ENCODE measurements around the gene NMT2.
"Not testable (repeated sequence)": the region's sequence is repeated elsewhere in the genome, so short reads cannot be mapped to it uniquely, and the experiment has no call there.

The NMT2 gene

DNA sequence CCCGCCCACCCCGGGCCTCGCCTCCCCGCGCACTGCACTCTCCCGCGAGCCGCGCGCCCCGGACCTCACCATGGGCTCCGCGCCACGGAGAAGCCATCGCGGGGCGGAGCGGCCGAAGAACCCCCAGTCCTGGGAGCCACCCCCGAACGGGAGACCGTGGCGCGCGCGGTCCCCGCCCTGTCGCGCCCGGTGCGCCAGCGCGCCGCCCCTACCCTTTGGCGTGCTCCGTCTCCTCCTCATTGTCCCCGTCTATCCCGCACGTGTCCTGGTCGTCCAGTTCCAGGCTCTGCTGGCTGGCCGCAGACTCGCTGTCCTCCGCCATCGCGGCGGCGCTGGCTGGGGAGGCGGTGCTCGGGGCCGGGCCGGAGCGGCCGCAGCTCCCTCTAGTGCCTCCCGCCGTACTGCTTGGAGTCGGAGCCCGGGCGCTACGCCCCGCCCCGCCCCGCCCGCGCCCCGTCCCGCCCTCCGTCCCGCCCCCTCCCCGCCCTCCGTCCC, at the start of gene NMT2:
TSS of gene NMT2 (minus strand) at position 403 of the 495 bp plus-strand sequence. CDS start at position 322, 81 bp downstream.
- Histone ChIP-seq H3K9me3 (replicated peaks in 1 of 11) (no peaks in the 10 kb centered on the region), H4K20me1 (peaks cover 0 to 24% (median 3%) of the 10 kb centered on the region in 11 experiments; a peak in 4 of 22 replicates), H3K4me1 (peaks cover 32 to 43% (median 39%) of the 10 kb centered on the region in 10 experiments), H3K4me3 (peak within 1 kb of the TSS; percentile 71 to 91 (median 80)), H3K9ac (peak within 1 kb of the TSS; percentile 79 to 88 (median 84)), H3K36me3 (no peaks in the 10 kb centered on the region), H3K27me3 (peaks cover 21 to 29% (median 27%) of the 10 kb centered on the region in 11 experiments), H3K27ac (peak within 1 kb of the TSS in 10 of 11 experiments; percentile 61 to 86 (median 70); a peak in 19 of 22 replicates), H3K4me2 (peak within 1 kb of the TSS; percentile 94 to 99 (median 97))
- no peak for TF ChIP-seq Cebpa-rat (IDR thresholded peaks at IDR 0.05)

DNA sequence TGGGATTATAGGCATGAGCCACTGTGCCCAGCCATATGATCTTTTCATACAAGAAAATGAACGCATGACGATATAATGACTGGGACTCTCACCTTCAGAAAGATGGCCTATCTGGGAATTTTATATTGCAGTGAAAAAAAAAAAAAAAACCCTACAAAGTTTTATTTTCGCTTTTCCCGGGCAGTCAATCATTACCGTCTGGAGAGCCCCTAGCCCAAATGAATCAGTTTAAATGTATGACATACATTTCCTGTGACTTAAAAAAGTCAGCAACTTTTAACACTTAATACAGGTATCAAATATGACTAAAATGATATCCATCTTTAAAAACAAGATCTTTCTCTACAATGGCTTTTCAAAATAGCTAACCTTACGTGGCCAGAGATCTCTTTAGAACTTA, 48.2 kb upstream of the NMT2 start:
- peaks cover 13 to 88% (median 66%) of the 10 kb centered on the region in 11 experiments; a peak in 19 of 22 replicates for H3K36me3 ChIP-seq
- H3K9me3 ChIP-seq (replicated peaks in 1 of 11), result no peaks in the 10 kb centered on the region
- H3K9ac ChIP-seq, result no peak overlapping the region
- H3K27me3 ChIP-seq, result no peaks in the 10 kb centered on the region
- H3K27ac ChIP-seq, result no peak overlapping the region
- no peak overlapping the region for H3K4me2 ChIP-seq
- no peak for TF ChIP-seq Cebpa-rat (IDR thresholded peaks at IDR 0.05)
- H3K4me3 ChIP-seq, result no peak overlapping the region
- 0 out of 22 replicates have a peak, but pooled peaks cover 0 to 4% (median 0%) of the 10 kb centered on the region in 11 experiments for H4K20me1 ChIP-seq
- H3K4me1 ChIP-seq, result no peaks in the 10 kb centered on the region

DNA sequence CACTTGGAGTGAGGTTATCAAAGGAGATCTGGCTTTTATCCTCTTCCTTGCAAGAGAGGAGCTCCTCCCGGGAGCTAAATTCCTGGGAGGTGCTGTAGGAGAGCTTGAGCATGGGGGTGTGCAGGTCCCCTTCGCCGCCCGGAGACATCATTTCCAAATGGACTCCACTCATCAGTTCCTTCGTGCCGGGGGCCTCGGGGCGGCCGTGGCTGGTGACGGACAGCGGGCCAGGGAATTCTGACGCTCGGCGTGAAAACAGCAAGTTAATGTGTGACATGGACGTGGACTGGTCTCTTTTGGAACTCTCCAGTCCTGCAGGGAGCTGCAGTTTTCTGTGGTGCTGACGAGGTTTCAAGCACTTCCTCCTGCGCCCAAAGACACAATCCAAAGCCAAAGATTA, 45.7 kb upstream of the NMT2 start:
- no peak overlapping the region for H3K4me3 ChIP-seq
- H3K27ac ChIP-seq, result no peak overlapping the region
- no peak overlapping the region for H3K4me2 ChIP-seq
- H4K20me1 ChIP-seq, result peaks cover 0 to 12% (median 0%) of the 10 kb centered on the region in 11 experiments; a peak in 3 of 22 replicates
- H3K4me1 ChIP-seq, result peaks cover 0 to under 1% (median 0%) of the 10 kb centered on the region in 10 experiments; a peak in 3 of 20 replicates
- H3K9me3 ChIP-seq (replicated peaks in 1 of 11), result no peaks in the 10 kb centered on the region
- TF ChIP-seq Cebpa-rat (IDR thresholded peaks at IDR 0.05), result no peak
- peaks cover 13 to 74% (median 47%) of the 10 kb centered on the region in 11 experiments; a peak in 19 of 22 replicates for H3K36me3 ChIP-seq
- H3K9ac ChIP-seq, result no peak overlapping the region
- H3K27me3 ChIP-seq, result no peaks in the 10 kb centered on the region

GRCh38 chr10:15213461-15213861, 45.0 kb upstream of the NMT2 start:
- Histone ChIP-seq H3K9ac (no peak overlapping the region), H3K4me3 (no peak overlapping the region), H3K4me2 (no peak overlapping the region), H3K27me3 (no peaks in the 10 kb centered on the region), H3K36me3 (peaks cover 13 to 66% (median 40%) of the 10 kb centered on the region in 11 experiments; a peak in 19 of 22 replicates), H3K4me1 (peaks cover 4 to 8% (median 5%) of the 10 kb centered on the region in 10 experiments), H4K20me1 (peaks cover 0 to 12% (median 0%) of the 10 kb centered on the region in 11 experiments; a peak in 3 of 22 replicates), H3K9me3 (replicated peaks in 1 of 11) (no peaks in the 10 kb centered on the region), H3K27ac (no peak overlapping the region)
- TF ChIP-seq Cebpa-rat (IDR thresholded peaks at IDR 0.05), result no peak

GRCh38 chr10:15211464-15211979, 43.0 kb upstream of the NMT2 start:
- no peak for TF ChIP-seq Cebpa-rat (IDR thresholded peaks at IDR 0.05)
- H3K27ac ChIP-seq, result no peak overlapping the region

GRCh38 chr10:15210521-15210920, 42.0 kb upstream of the NMT2 start:
- no peak for TF ChIP-seq Cebpa-rat (IDR thresholded peaks at IDR 0.05)
- H3K27ac ChIP-seq, result no peak overlapping the region
- no peak overlapping the region for H3K9ac ChIP-seq
- no peaks in the 10 kb centered on the region for H3K27me3 ChIP-seq
- H3K4me2 ChIP-seq, result no peak overlapping the region
- H3K4me1 ChIP-seq, result peaks cover 9 to 18% (median 15%) of the 10 kb centered on the region in 10 experiments
- H3K36me3 ChIP-seq, result peaks cover 13 to 61% (median 30%) of the 10 kb centered on the region in 11 experiments; a peak in 19 of 22 replicates
- peaks cover 0 to 6% (median 0%) of the 10 kb centered on the region in 11 experiments; a peak in 1 of 22 replicates for H3K9me3 ChIP-seq (replicated peaks in 1 of 11)
- no peak overlapping the region for H3K4me3 ChIP-seq
- H4K20me1 ChIP-seq, result peaks cover 0 to 12% (median 0%) of the 10 kb centered on the region in 11 experiments; a peak in 3 of 22 replicates

More at GRCh38 chr10:15211464-15211979, 43.0 kb upstream of the NMT2 start:
- Histone ChIP-seq H3K36me3 (peaks cover 13 to 61% (median 35%) of the 10 kb centered on the region in 11 experiments; a peak in 19 of 22 replicates), H3K9me3 (replicated peaks in 1 of 11) (no peaks in the 10 kb centered on the region), H3K4me1 (peaks cover 9 to 18% (median 15%) of the 10 kb centered on the region in 10 experiments), H3K9ac (no peak overlapping the region), H3K4me3 (no peak overlapping the region), H4K20me1 (peaks cover 0 to 12% (median 0%) of the 10 kb centered on the region in 11 experiments; a peak in 3 of 22 replicates), H3K27me3 (no peaks in the 10 kb centered on the region), H3K4me2 (no peak overlapping the region)

DNA sequence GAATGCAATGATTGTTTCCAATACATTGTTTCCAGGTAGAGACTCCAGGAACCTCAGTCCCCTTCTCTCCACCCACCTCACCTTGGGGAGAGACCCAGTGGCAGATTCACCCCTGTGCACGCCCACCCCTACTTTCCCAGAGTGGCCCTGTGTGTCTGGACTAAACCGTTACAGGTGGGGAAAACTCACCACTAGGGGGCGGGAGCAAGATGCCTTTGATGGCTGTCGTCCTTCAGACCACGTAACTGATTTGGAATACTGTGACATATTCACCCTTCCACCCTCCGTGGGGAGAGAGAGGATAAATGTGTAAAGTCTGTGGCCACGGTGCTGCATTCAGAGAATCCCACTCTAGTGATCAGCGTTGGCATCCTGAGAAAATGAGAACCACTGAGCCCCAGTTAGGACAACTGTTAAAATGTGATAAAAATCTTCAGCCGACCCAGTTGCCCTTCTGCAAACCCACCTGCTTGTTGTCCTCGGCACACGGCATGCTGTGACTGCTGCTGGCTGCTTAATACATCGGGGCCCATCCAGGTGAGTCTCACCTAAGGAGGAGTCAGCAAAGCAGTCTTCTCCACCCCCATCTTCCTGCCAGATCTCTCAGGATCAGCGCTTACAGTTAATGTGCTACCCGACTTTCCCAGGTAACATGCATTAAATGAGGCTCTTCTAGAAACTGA, 41.5 kb upstream of the NMT2 start:
- H3K4me2 ChIP-seq, result no peak overlapping the region

DNA sequence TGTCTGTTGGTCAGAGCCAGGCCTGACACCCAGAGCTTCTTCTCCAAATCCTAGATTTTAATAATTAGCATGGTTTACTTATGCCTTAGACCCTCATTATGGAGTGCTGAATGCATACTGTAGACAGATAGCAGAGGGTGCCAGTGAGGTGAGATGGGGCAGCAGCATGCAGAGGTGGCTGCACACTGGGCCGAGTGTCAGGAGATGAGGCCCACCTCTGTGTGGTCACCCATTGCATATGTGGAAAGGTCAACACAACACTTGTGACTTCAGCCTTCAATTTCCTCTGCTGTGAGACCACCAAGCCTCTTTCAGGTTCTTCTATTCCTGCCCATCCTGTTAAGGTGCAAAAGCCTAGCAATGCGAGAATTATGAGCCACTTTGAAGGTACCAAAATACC, 39.7 kb upstream of the NMT2 start:
- H3K9ac ChIP-seq, result 0 out of 22 replicates have a peak overlapping the region, but pooled peaks of 1 of the 11 experiments have one; percentile 28
- peak overlapping the region; percentile 60 to 90 (median 71) for H3K4me2 ChIP-seq
- H3K9me3 ChIP-seq (replicated peaks in 1 of 11), result peaks cover 0 to 9% (median 3%) of the 10 kb centered on the region in 11 experiments; a peak in 2 of 22 replicates
- no peak for TF ChIP-seq Cebpa-rat (IDR thresholded peaks at IDR 0.05)
- peak overlapping the region in 5 of 11 experiments; percentile 45 to 69 (median 65); a peak in 4 of 22 replicates for H3K27ac ChIP-seq
- H4K20me1 ChIP-seq, result peaks cover 0 to 12% (median 0%) of the 10 kb centered on the region in 11 experiments; a peak in 3 of 22 replicates
- H3K27me3 ChIP-seq, result no peaks in the 10 kb centered on the region
- peaks cover 9 to 18% (median 15%) of the 10 kb centered on the region in 10 experiments for H3K4me1 ChIP-seq
- H3K4me3 ChIP-seq, result peak overlapping the region in 2 of 10 experiments; percentile 47 to 51; a peak in 1 of 20 replicates
- peaks cover 5 to 45% (median 15%) of the 10 kb centered on the region in 11 experiments; a peak in 18 of 22 replicates for H3K36me3 ChIP-seq

More for the DNA sequence above, 41.5 kb upstream of the NMT2 start:
- Histone ChIP-seq H3K36me3 (peaks cover 13 to 61% (median 30%) of the 10 kb centered on the region in 11 experiments; a peak in 19 of 22 replicates), H3K27ac (no peak overlapping the region), H4K20me1 (peaks cover 0 to 12% (median 0%) of the 10 kb centered on the region in 11 experiments; a peak in 3 of 22 replicates), H3K4me3 (no peak overlapping the region), H3K27me3 (no peaks in the 10 kb centered on the region), H3K4me1 (peaks cover 9 to 18% (median 15%) of the 10 kb centered on the region in 10 experiments), H3K9me3 (replicated peaks in 1 of 11) (peaks cover 0 to 7% (median 0%) of the 10 kb centered on the region in 11 experiments; a peak in 1 of 22 replicates), H3K9ac (no peak overlapping the region)
- TF ChIP-seq Cebpa-rat (IDR thresholded peaks at IDR 0.05), result no peak

GRCh38 chr10:15207410-15207809, 38.9 kb upstream of the NMT2 start:
- H3K27me3 ChIP-seq, H3K9ac ChIP-seq, H3K4me3 ChIP-seq, H3K27ac ChIP-seq: not testable (repeated sequence)
- Histone ChIP-seq H4K20me1 (peaks cover 0 to 12% (median 0%) of the 10 kb centered on the region in 11 experiments; a peak in 3 of 22 replicates), H3K36me3 (peaks cover 0 to 37% (median 6%) of the 10 kb centered on the region in 11 experiments; a peak in 15 of 22 replicates), H3K9me3 (replicated peaks in 1 of 11) (peaks cover 0 to 12% (median 4%) of the 10 kb centered on the region in 11 experiments; a peak in 2 of 22 replicates), H3K4me2 (peak overlapping the region in 2 of 11 experiments; percentile 68 to 83; a peak in 2 of 22 replicates), H3K4me1 (peaks cover 9 to 22% (median 17%) of the 10 kb centered on the region in 10 experiments)

All from BLaER1 treated with 17β-estradiol and CSF1 and Interleukin-3, amounts not matched to agents 10 nM and 100 nM (cell line).